ENCODE results near the gene SIGLEC5. TPM values are rescaled to one million over a fixed set of nuclear protein-coding genes. Genes with fewer than 3 reads are reported as not detected.

Gene SIGLEC5
- total and polyA plus RNA-seq, 2 of the 8 experiments (the other 6 are each of a cell fraction or from before 2014, with no cell fraction given), result not detected

DNA sequence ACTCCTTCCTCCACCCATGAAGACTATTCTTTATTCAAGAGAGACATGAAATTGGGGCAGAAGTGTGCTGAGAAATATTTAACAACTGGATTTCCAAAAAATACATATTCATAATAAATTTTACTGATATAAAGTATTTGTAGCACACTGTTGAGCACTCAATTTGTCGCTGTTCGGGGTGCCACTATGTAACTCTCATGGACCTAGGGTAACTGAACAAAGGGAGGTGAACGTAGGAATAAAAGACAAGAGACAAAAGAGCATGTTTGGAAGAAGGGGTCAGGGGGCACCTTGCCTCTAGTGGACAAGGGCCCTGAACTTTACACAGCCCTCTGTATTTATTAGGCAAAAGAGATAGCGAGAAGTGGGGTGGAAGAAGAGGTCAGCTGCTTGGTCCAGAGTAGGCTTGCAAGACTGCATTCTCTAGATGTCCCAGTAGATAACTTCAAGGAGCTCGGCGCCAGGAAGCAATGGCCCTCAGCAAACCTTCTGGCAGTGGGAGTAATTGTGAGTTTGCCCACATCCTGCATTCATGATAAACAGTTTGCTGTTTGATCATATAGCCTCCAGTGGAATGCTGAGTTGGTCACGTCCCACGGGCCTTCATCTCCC lies 63.6 kb downstream of the SIGLEC5 start:
- POLR2A ChIA-PET (ENCODE audit: partially characterized antibody), result no interaction called here
- CTCF ChIA-PET (ENCODE audit: partially characterized antibody), result interaction anchor here (2.3 kb wide), 1 partner anchor 93 kb away, joined by 9 read pairs; no protein-coding TSS in a partner anchor
- no peak overlapping the region for H4K5ac ChIP-seq (ENCODE audit: insufficient read length, low read depth, low read length)
- peaks cover 2% of the 10 kb centered on the region for H3K23me2 ChIP-seq (ENCODE audit: low read depth, low read length)
- H2BK12ac ChIP-seq (ENCODE audit: low read depth, low read length), result no peak overlapping the region
- no peak overlapping the region for H2BK5ac ChIP-seq (ENCODE audit: low read depth, low read length)
- no peak overlapping the region for H2BK20ac ChIP-seq (ENCODE audit: low read length)
- no peaks in the 10 kb centered on the region for H3K79me1 ChIP-seq (ENCODE audit: low read depth, low read length)
- peaks cover 0 to 3% of the 10 kb centered on the region in 2 experiments; a peak in 2 of 4 replicates for H3K79me2 ChIP-seq (ENCODE audit: control insufficient read depth in 1 of 2, insufficient read depth in 2 of 2, low read length in 2 of 2)
- 83% methylated on average over 8 of the region's 8 CpGs; no CpG with 5 or more reads in 1 of the 2 experiments for WGBS, 2 experiments (ENCODE audit: extremely low coverage in 1 of 2, insufficient coverage in 1 of 2, insufficient read length in 1 of 2, insufficient replicate concordance in 2 of 2, low coverage in 1 of 2, low lambda C conversion rate in 2 of 2, missing lambda C conversion rate in 1 of 2)
- no peak overlapping the region for H2AK5ac ChIP-seq (ENCODE audit: low read depth, low read length)
- H2BK15ac ChIP-seq (ENCODE audit: low read length), result no peak overlapping the region
- no peak overlapping the region for H3K9ac ChIP-seq (replicated peaks in 1 of 4; ENCODE audit: extremely low read depth in 1 of 4, low read depth in 3 of 4, low read length in 3 of 4)
- DNase-seq (ENCODE audit: low read depth in 1 of 2, low spot score in 2 of 2) (no peak), FAIRE-seq (no peak)
- H3K4me3 ChIP-seq (ENCODE audit: extremely low read depth in 1 of 4, insufficient read depth in 2 of 4, low read depth in 3 of 4, low read length in 4 of 4), result no peak overlapping the region
- no peak overlapping the region for H2AFZ ChIP-seq (ENCODE audit: low read length)
- peaks cover 5 to 8% of the 10 kb centered on the region in 2 experiments; a peak in 3 of 4 replicates for H3K9me3 ChIP-seq (ENCODE audit: insufficient read depth in 2 of 2, low read depth in 1 of 2, low read length in 1 of 2)
- H3K23ac ChIP-seq (ENCODE audit: insufficient read length), result no peak overlapping the region
- no peak overlapping the region for H3K4me2 ChIP-seq (ENCODE audit: insufficient read depth in 1 of 2, low read depth in 2 of 2, low read length in 2 of 2)
- TF ChIP-seq SIX5 (IDR thresholded peaks at IDR 0.05; ENCODE audit: low read depth, low read length) (no peak), TEAD4 (IDR thresholded peaks at IDR 0.05; ENCODE audit: low read depth, low read length) (no peak), CBX8 (IDR thresholded peaks at IDR 0.05; ENCODE audit: borderline replicate concordance, low read depth, low read length) (no peak), RBBP5 (IDR thresholded peaks at IDR 0.05; ENCODE audit: borderline replicate concordance, low read depth, low read length) (no peak), NANOG (IDR thresholded peaks at IDR 0.05; ENCODE audit: insufficient read depth, low read depth, low read length, poor library complexity, severe bottlenecking) (no peak), YY1 (IDR thresholded peaks at IDR 0.05; ENCODE audit: low read depth, low read length) (no peak)
- no peak overlapping the region for H3K18ac ChIP-seq (ENCODE audit: extremely low read depth, low read length)
- H3K4me1 ChIP-seq (replicated peaks in 1 of 4; ENCODE audit: control insufficient read depth in 3 of 4, insufficient read depth in 4 of 4, low read length in 3 of 4), result no peaks in the 10 kb centered on the region
- no peak overlapping the region for H4K91ac ChIP-seq (replicated peaks; ENCODE audit: insufficient read length, low read length)
- no peaks in the 10 kb centered on the region for H3K27me3 ChIP-seq (replicated peaks in 1 of 4; ENCODE audit: control insufficient read depth in 3 of 4, extremely low read depth in 1 of 4, insufficient read depth in 3 of 4, low read length in 3 of 4)
- H3K4ac ChIP-seq (replicated peaks; ENCODE audit: insufficient read length, low read depth, low read length), result no peak overlapping the region
- H4K20me1 ChIP-seq (replicated peaks in 1 of 2; ENCODE audit: control insufficient read depth in 1 of 2, insufficient read depth in 2 of 2, low read length in 2 of 2), result no peaks in the 10 kb centered on the region
- no peak overlapping the region for H3K14ac ChIP-seq (ENCODE audit: insufficient read length)
- H3K56ac ChIP-seq (replicated peaks; ENCODE audit: insufficient read length, low read depth, low read length), result no peak overlapping the region
- no peak overlapping the region for H4K8ac ChIP-seq (ENCODE audit: extremely low read depth, insufficient read depth, low read length)
- no peaks in the 10 kb centered on the region for H3K36me3 ChIP-seq (ENCODE audit: control insufficient read depth in 2 of 4, insufficient read depth in 4 of 4, low read length in 3 of 4)
- no peak overlapping the region for H3K27ac ChIP-seq (ENCODE audit: low read depth, low read length)
- H2BK120ac ChIP-seq (replicated peaks; ENCODE audit: low read depth, low read length), result no peak overlapping the region
